Cardiac fibroblast (primary cell): ENCODE results near the gene ABHD2.

Source experiments
- DNase-seq, 2 donors: peaks; one replicate each; pipeline versions ENCODE4 v3.0.0 to v3.0.0-alpha.2; 2010; ENCODE audit warnings: low read depth in 2 of 2
- H3K4me3 ChIP-seq, 2 donors: replicated peaks in 1 of 2; 1 replicate in 1 of 2; 2 replicates in 1 of 2; pipeline ENCODE4 v1.5.1; 2011; ENCODE audit warnings: low read depth in 2 of 2, low read length in 2 of 2, mild to moderate bottlenecking in 2 of 2, moderate library complexity in 1 of 2
- TF ChIP-seq, protein P1 (sequence below): IDR thresholded peaks from one replicate; pipeline ENCODE4 v1.5.1; 2011; ENCODE audit warnings: low read depth, mild to moderate bottlenecking, low read length, inconsistent platforms

The ABHD2 gene

DNA sequence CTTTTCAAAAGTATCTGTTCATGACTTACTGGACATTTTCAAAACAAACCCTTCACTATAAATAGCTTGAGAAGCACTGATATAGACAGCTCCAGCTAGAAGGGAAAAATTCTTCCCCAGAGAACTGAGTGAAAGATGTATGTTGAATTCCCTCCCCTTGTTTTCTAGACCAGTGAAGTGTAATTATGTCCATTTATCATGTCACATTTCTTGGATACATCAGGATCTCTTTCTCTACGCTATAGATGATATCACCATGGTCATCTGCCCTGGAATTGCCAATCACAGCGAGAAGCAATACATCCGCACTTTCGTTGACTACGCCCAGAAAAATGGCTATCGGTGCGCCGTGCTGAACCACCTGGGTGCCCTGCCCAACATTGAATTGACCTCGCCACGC is 66.9 kb downstream of the ABHD2 start:
- TF ChIP-seq, protein P1, sequence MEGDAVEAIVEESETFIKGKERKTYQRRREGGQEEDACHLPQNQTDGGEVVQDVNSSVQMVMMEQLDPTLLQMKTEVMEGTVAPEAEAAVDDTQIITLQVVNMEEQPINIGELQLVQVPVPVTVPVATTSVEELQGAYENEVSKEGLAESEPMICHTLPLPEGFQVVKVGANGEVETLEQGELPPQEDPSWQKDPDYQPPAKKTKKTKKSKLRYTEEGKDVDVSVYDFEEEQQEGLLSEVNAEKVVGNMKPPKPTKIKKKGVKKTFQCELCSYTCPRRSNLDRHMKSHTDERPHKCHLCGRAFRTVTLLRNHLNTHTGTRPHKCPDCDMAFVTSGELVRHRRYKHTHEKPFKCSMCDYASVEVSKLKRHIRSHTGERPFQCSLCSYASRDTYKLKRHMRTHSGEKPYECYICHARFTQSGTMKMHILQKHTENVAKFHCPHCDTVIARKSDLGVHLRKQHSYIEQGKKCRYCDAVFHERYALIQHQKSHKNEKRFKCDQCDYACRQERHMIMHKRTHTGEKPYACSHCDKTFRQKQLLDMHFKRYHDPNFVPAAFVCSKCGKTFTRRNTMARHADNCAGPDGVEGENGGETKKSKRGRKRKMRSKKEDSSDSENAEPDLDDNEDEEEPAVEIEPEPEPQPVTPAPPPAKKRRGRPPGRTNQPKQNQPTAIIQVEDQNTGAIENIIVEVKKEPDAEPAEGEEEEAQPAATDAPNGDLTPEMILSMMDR = no peak
- no peak for DNase-seq
- no peak overlapping the region for H3K4me3 ChIP-seq

GRCh38 chr15:89155656-89156055 is 67.4 kb downstream of the ABHD2 start:
- TF ChIP-seq, protein P1 = no peak
- no peak overlapping the region for H3K4me3 ChIP-seq
- no peak for DNase-seq

DNA sequence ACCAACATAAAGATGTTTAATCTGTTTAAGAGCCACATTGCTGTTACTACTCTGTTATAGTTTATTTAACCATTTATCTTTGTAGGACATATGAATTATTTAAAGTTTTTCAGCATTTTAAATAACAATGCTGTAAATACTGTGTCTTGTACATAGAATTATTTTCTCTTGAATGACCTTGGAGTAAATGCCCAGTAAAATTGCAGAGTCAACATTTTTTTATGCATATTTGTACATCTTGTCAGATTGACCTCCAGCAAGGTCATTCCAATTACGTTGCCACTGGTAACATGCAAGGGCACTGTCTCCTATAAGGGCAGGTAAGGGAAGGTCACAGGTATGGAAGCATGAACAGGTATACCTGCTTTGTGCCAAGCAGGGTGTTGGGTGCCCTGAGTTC is 68.8 kb downstream of the ABHD2 start:
- no peak overlapping the region for H3K4me3 ChIP-seq
- no peak for DNase-seq
- TF ChIP-seq, protein P1 = no peak

GRCh38 chr15:89157918-89158564 is 69.8 kb downstream of the ABHD2 start:
- TF ChIP-seq, protein P1 = no peak
- no peak overlapping the region for H3K4me3 ChIP-seq

DNA sequence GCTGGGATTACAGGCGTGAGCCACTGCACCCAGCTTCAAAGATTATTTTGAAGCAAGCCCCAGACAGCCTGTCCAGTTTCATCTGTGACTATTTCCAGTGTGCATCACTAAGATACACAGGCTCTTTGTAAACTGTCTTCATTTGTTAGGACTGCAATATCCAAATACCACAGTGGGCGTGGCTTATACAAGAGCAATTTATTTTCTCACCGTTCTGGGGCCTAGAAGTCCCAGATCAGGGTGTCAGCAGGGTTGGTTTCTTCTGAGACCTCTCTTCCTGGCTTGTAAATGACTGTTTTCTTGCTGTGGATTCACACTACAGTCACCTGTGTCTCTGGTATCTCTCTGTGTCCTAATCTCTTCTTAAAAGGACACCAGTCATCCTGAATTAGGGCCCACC is 73.4 kb downstream of the ABHD2 start:
- TF ChIP-seq, protein P1 = no peak
- DNase-seq = no peak

More at GRCh38 chr15:89157918-89158564, 69.8 kb downstream of the ABHD2 start:
- DNase-seq = no peak

DNA sequence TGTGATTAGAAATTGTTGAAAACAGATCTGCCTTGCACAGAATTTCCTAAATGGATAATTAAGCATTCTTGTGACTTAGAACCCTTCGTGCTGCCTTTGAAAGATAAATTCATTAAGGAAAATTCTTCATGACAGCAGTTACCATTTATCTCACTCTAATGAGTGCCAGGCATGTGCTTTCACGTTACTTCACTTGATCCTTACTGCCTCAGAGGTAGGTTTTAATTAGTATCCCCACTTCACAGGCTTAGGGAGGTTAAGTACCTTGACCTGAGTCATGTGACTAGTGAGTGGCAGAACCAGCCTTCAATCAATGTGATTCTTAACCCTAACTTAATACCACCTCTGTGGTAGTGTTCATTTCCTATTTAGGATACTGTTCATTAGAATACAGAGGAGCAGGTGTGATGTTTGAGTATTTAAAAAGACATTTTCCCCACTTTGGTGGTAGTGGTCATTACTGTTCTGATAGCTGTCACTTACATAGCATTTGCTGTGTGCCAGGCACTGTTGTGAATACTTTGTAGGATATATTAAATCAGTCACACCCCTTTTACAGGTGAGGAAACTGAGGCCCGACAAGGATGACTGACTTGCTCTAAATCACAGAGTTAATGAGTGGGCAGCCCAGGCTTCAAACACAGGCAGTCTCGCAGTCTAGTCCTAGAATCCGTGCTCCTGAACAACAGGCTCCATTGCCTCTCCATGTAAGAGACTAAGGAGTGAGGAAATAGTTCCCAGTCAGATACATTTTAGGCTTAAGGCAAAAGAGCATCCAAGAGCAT is 75.2 kb downstream of the ABHD2 start:
- DNase-seq = no peak
- TF ChIP-seq, protein P1 = no peak
- H3K4me3 ChIP-seq = no peak overlapping the region

More for the DNA sequence above, 73.4 kb downstream of the ABHD2 start:
- H3K4me3 ChIP-seq = no peak overlapping the region
